GM13976 (cell line): ENCODE measurements around the gene CXCR3.

Experiments
- DNase-seq: peaks from one replicate; pipeline ENCODE4 v3.0.0; 2012; ENCODE audit warnings: low spot score
- in situ Hi-C: fragments of 300-500 bp; cut with MboI; formaldehyde crosslinking; loops from one replicate; pipeline ENCODE4 v1.12.0; 2022; ENCODE audit warnings: low sequenced_read_pairs, mixed read lengths, inconsistent platforms; ENCODE audit not compliant: unreplicated experiment
- TF ChIP-seq, protein P1 (sequence below): IDR thresholded peaks from 2 replicates; pipeline ENCODE4 v1.5.1; 2012; ENCODE audit warnings: borderline replicate concordance, mild to moderate bottlenecking; ENCODE audit not compliant: insufficient read depth; ENCODE audit errors: extremely low read depth, missing control alignments, control extremely low read depth

Gene CXCR3

DNA sequence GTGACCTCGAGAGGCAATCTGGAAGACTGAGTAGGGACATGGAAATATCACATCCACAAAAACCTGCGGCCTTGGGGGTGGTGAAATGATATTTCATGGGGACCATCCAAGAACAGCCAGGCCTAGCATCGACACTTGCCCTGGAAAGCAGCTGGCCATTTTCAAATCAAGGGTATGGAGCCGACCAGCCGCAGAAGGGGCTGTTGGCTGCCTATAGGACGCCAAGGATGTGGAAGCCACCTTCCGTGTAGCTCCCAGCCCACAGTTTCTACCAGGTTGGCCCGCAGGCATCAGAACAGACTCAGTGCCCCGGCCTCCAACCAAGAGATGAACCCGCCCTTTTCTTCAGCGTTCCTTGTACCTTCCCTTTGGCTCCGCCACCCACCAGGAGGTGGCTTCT is 43.6 kb upstream of the CXCR3 start:
- in situ Hi-C loops, result loop anchor here (25.0 kb wide), 1 partner anchor 200 kb away; no protein-coding TSS in a partner anchor
- DNase-seq, result no peak
- TF ChIP-seq, protein P1, sequence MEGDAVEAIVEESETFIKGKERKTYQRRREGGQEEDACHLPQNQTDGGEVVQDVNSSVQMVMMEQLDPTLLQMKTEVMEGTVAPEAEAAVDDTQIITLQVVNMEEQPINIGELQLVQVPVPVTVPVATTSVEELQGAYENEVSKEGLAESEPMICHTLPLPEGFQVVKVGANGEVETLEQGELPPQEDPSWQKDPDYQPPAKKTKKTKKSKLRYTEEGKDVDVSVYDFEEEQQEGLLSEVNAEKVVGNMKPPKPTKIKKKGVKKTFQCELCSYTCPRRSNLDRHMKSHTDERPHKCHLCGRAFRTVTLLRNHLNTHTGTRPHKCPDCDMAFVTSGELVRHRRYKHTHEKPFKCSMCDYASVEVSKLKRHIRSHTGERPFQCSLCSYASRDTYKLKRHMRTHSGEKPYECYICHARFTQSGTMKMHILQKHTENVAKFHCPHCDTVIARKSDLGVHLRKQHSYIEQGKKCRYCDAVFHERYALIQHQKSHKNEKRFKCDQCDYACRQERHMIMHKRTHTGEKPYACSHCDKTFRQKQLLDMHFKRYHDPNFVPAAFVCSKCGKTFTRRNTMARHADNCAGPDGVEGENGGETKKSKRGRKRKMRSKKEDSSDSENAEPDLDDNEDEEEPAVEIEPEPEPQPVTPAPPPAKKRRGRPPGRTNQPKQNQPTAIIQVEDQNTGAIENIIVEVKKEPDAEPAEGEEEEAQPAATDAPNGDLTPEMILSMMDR, result no peak

DNA sequence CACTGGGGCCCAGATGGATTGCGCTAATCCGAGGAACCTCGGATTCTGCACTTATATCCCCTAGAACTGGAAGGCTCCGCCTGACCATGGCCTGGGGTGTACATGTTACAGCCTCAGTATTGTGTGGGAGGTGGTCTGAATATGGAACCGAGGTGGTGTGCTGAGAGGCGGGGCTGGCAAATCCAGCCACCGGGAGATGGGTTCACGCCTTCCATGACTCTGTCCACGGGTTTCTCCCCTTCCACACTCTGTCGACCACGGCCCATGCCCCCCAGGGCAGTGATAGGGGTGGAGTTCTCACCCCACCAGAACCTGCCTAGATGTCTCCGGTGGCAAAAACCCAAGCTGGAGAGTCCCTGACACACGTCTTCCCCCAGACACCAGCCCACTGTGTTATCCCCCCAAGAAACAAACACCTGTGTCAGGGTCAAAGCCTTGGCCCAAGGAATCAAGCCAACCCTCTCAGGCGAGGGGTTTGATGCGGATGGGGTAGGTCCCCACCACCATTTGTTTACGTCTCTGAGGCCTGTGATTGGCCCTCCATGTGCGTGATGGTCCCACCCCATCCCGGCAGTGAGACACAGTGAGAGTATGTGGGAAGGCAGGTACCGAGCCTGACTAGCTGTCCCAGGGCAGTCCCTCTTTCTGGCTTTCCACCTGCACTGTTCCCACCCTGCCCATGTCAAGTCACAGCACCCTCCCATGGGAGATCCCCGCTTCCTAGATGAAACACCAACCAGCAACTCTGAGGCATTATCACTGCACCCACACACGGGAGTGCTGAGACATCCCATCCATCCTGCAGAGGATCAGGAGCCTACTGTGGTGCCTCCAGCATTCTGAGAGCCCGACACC is 42.5 kb upstream of the CXCR3 start:
- DNase-seq, result no peak
- TF ChIP-seq, protein P1, result no peak
- in situ Hi-C loops, result loop anchor here (25.0 kb wide), 1 partner anchor 202 kb away; no protein-coding TSS in a partner anchor

DNA sequence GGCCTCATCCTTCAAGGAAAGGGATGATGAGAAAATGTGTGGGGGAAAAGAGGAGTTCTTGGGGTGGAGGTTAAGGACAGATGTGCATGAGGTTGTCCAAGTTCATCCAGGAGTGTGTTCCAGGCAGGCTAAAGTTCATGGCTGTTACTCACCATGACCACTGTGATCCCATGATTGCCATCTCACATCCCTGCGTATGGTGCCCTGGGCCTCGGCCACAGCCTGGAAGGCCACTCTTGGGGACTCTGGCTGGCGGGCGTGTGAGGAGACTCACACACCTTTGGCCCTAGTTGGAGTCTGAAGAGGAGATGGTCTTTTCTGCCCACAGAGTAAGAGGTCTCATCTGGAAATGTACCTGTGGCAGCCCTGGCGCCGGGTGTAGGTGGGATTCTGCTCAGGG is 41.6 kb upstream of the CXCR3 start:
- in situ Hi-C loops, result loop anchor here (25.0 kb wide), 1 partner anchor 202 kb away; no protein-coding TSS in a partner anchor
- TF ChIP-seq, protein P1, result no peak

DNA sequence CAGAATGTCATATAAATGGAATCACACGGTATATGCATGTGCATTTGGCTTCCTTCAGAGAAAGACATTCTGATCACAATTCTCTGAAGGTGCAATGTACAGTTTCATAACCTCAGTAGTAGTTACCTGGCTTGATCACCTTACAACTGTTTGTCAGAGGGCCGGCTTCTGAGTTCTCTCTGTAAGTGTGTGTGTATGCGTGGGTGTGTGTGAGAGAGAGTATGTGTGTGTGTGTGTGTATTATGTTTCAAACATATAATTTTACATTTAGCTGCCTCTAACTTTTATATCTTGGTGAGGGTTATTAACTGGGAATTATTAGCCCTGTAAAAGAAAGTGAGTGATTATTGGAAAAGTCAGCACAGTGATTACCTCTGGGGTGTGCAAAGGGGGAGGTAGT is 41.0 kb upstream of the CXCR3 start:
- in situ Hi-C loops, result loop anchor here (25.0 kb wide), 1 partner anchor 203 kb away; no protein-coding TSS in a partner anchor
- TF ChIP-seq, protein P1, result no peak
- DNase-seq, result no peak

More for the DNA sequence above, 41.6 kb upstream of the CXCR3 start:
- DNase-seq, result no peak

DNA sequence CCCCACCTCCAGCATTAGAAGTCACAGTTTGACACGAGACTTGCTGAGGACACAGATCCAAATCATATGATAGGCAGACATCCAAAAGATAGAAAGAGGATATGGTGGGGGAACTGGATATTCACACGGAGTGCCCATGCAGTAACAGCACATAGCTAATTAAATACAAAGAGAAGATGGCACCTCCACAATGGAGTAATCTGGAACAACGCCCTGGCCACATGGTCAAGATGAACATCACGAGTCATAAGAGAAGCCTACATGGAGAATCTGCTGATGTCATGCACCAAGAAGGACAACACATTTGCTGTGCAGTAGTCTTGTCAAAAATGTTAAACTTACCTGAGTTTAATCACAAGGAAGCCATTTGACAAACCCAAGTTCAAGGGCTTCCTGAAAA is 39.0 kb upstream of the CXCR3 start:
- TF ChIP-seq, protein P1, result no peak
- in situ Hi-C loops, result loop anchor here (25.0 kb wide), 1 partner anchor 205 kb away; no protein-coding TSS in a partner anchor
- no peak for DNase-seq

DNA sequence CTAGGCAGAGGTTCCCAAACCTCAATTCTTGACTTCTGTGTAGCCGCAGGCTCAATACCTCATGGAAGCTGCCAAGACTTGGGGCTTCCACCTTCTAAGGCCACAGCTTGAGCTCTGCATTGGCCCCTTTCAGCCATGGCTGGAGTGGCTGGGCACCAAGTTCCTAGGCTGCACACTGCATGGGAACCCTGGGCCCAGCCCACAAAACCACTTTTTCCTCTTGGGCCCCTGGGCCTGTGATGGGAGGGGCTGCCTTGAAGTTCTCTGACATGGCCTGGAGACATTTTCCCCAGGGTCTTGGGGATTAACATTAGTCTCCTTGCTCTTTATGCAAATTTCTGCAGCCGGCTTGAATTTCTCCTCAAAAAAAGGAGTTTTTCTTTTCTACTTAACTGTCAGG is 35.0 kb upstream of the CXCR3 start:
- no peak for DNase-seq
- in situ Hi-C loops, result loop anchor here (25.0 kb wide), 1 partner anchor 209 kb away; no protein-coding TSS in a partner anchor
- TF ChIP-seq, protein P1, result no peak
